IPS-18c (cell line): ENCODE measurements around the gene ZIC5.
"Not testable (repeated sequence)": the region's sequence is repeated elsewhere in the genome, so short reads cannot be mapped to it uniquely, and the experiment has no call there.

Experiments used
- H3K4me3 ChIP-seq: 2 replicates; pipeline ENCODE4 v1.7.0; 2013; ENCODE audit warnings: low read depth, mild to moderate bottlenecking, low read length, moderate library complexity; ENCODE audit not compliant: insufficient read depth
- H3K9me3 ChIP-seq: one replicate; pipeline ENCODE4 v1.6.1; 2013; ENCODE audit warnings: mild to moderate bottlenecking, low read length, moderate library complexity; ENCODE audit not compliant: control insufficient read depth, insufficient read depth

ZIC5 gene

GRCh38 chr13:99955747-99956472, 15.7 kb downstream of the ZIC5 start:
- Histone ChIP-seq H3K4me3 (peak overlapping the region; percentile 70), H3K9me3 (no peaks in the 10 kb centered on the region)

- H3K9me3 ChIP-seq: no peaks in the 10 kb centered on the region
- H3K4me3 ChIP-seq: peak overlapping the region; percentile 70; the same call in 1 of the 2 replicates
Measured at GRCh38 chr13:99955107-99955746, 16.3 kb downstream of the ZIC5 start.

GRCh38 chr13:99953138-99953755, 18.3 kb downstream of the ZIC5 start:
- H3K4me3 ChIP-seq: no peak overlapping the region
- H3K9me3 ChIP-seq: no peaks in the 10 kb centered on the region

- H3K9me3 ChIP-seq, H3K4me3 ChIP-seq: not testable (repeated sequence)
Measured at GRCh38 chr13:99951666-99952065, 19.9 kb downstream of the ZIC5 start.

- no peaks in the 10 kb centered on the region for H3K9me3 ChIP-seq
- no peak overlapping the region; the same call in 1 of the 2 replicates for H3K4me3 ChIP-seq
Measured at GRCh38 chr13:99949679-99950413, 21.7 kb downstream of the ZIC5 start.

GRCh38 chr13:99948907-99949678, 22.5 kb downstream of the ZIC5 start:
- Histone ChIP-seq H3K4me3 (no peak overlapping the region), H3K9me3 (no peaks in the 10 kb centered on the region)

- Histone ChIP-seq H3K4me3 (no peak overlapping the region), H3K9me3 (no peaks in the 10 kb centered on the region)
Measured at GRCh38 chr13:99948411-99948810, 23.2 kb downstream of the ZIC5 start.

GRCh38 chr13:99947666-99948065, 23.9 kb downstream of the ZIC5 start:
- no peaks in the 10 kb centered on the region for H3K9me3 ChIP-seq
- no peak overlapping the region for H3K4me3 ChIP-seq

- H3K4me3 ChIP-seq, H3K9me3 ChIP-seq: not testable (repeated sequence)
Measured at GRCh38 chr13:99945515-99945914, 26.1 kb downstream of the ZIC5 start.

- no peak overlapping the region for H3K4me3 ChIP-seq
- H3K9me3 ChIP-seq: no peaks in the 10 kb centered on the region
Measured at GRCh38 chr13:99944606-99945005, 27.0 kb downstream of the ZIC5 start.

- no peak overlapping the region for H3K4me3 ChIP-seq
- no peaks in the 10 kb centered on the region for H3K9me3 ChIP-seq
Measured at GRCh38 chr13:99944102-99944501, 27.5 kb downstream of the ZIC5 start.

- Histone ChIP-seq H3K9me3 (no peaks in the 10 kb centered on the region), H3K4me3 (no peak overlapping the region)
Measured at GRCh38 chr13:99941911-99942310, 29.7 kb downstream of the ZIC5 start.

GRCh38 chr13:99941086-99941485, 30.5 kb downstream of the ZIC5 start:
- no peaks in the 10 kb centered on the region for H3K9me3 ChIP-seq
- no peak overlapping the region for H3K4me3 ChIP-seq

- H3K4me3 ChIP-seq: no peak overlapping the region
Measured at GRCh38 chr13:99938635-99939034, 32.9 kb downstream of the ZIC5 start.

GRCh38 chr13:99935772-99936171, 35.8 kb downstream of the ZIC5 start:
- H3K9me3 ChIP-seq: peaks cover 2% of the 10 kb centered on the region
- H3K4me3 ChIP-seq: no peak overlapping the region

More at GRCh38 chr13:99938635-99939034, 32.9 kb downstream of the ZIC5 start:
- peaks cover 2% of the 10 kb centered on the region for H3K9me3 ChIP-seq

GRCh38 chr13:99932912-99933311, 38.7 kb downstream of the ZIC5 start:
- Histone ChIP-seq H3K9me3 (peaks cover 2% of the 10 kb centered on the region), H3K4me3 (no peak overlapping the region)

- no peak overlapping the region for H3K4me3 ChIP-seq
- peaks cover 2% of the 10 kb centered on the region for H3K9me3 ChIP-seq
Measured at GRCh38 chr13:99930925-99931324, 40.6 kb downstream of the ZIC5 start.
